Stimulated activated CD4-positive, alpha-beta T cell treated with anti-CD3 and anti-CD28 coated beads, Interleukin-1b, Interleukin-23, amount 100 ng/mL, for 24 hours (primary cell): ENCODE measurements around the gene SLC8B1.

Experiments
- DNase-seq, 4 experiments: peaks; one replicate each; pipeline ENCODE4 v3.0.0-alpha.2; 2020; ENCODE audit warnings: low read depth in 4 of 4, low spot score in 1 of 4

Gene SLC8B1

DNA sequence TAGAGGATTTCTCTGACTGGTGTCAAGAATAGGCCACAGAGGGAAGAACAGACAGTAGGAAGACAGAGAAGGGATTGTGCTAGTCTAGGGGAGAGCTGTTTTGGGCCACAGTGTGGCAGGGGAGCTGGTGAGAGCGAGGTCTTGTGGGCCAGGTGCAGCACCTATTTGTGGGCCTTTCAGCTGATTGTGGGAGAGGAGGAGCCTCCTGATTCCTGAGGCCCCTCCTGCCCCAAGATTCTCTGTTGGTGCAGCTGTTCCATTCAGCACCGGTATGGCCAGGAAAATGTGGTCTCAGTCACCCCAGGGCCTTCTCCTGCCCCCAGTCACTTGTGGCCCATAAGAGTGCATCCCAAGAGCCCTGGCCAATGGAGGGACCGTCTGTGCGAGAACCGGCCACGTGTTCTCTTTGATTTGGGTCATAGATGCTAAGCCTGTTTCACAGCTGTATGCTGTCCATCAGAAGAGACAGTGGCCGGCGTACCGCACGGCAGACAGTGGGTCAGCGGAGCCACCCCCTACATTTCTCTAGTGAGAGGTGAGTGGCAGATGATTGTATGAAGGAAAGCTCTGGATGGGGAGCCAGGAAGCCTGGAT is 86.0 kb downstream of the SLC8B1 start:
- DNase-seq = no peak
